CD4-positive, alpha-beta T cell treated with Interleukin-2 at 100 ng/mL for 4 hours (primary cell): ENCODE results near the gene NDUFA13.

Experiments
- DNase-seq: peaks from one replicate; pipeline ENCODE4 v3.0.0-alpha.2; 2020; ENCODE audit warnings: low spot score

Gene NDUFA13

DNA sequence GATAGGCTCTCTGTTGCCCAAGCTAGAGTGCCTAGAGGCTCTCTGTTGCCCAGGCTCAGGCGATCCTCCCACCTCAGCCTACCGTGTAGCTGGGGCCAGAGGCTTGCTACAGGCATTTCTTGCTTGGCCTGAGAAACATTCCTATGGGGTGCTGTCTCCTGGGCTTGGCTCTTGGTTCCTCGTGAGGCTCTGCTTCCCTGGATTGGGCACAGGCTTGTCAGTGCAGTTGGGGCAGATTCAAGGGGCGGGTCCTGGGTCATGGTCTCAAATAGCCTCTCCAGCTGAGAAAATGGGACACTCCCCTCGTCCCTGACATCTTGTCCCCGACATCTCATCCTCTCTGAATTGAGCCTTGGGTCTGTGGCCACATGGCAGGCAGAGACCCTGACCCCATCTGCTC lies 5.6 kb upstream of the NDUFA13 start:
- no peak for DNase-seq

GRCh38 chr19:19513682-19514081 lies 2.3 kb upstream of the NDUFA13 start:
- no peak for DNase-seq

- no peak for DNase-seq
These were observed 1.8 kb upstream of the NDUFA13 start for GRCh38 chr19:19514215-19514657.

GRCh38 chr19:19514881-19515641 lies 964 bp upstream of the NDUFA13 start, which contains the start of gene TSSK6:
Gene TSSK6, minus strand, starts transcription at chr19:19515548. Its CDS starts 121 bp downstream, at chr19:19515427.
- DNase-seq = no peak

DNA sequence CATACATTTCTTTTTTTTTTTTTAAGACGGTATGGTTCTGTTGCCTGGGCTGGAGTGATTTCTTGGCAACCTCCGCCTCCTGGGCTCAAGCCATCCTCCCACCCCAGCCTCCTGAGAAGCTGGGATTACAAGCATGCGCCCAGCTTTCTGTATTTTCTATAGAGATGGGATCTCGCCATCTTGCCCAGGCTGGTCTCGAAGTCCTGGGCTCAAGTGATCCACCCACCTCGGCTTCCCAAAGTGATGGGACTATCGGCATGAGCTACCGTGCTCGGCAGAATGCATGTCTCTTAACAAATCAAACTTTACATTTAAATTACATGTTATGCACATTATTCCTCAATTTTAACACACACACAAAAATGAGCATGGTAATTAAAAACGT lies 1.2 kb downstream of the NDUFA13 start:
- DNase-seq = no peak

GRCh38 chr19:19520989-19521388 lies 5.0 kb downstream of the NDUFA13 start:
- DNase-seq = no peak

DNA sequence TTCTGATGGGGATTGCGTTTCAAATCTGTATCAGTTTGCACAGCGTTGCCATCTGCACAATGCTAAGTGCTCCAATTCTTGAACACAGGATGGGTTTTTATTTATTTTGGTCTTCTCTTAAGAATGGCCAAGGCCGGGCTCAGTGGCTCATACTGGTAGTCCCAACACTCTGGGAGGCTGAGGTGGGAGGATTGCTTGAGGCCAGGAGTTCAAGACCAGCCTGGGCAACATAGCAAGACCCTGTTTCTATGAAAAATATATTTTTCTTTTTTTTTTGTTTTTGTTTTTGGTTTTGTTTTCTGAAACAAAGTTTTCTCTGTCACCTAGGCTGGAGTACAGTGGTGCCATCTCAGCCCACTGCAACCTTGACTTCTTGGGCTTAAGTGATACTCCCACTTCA lies 7.2 kb downstream of the NDUFA13 start:
- DNase-seq = no peak

DNA sequence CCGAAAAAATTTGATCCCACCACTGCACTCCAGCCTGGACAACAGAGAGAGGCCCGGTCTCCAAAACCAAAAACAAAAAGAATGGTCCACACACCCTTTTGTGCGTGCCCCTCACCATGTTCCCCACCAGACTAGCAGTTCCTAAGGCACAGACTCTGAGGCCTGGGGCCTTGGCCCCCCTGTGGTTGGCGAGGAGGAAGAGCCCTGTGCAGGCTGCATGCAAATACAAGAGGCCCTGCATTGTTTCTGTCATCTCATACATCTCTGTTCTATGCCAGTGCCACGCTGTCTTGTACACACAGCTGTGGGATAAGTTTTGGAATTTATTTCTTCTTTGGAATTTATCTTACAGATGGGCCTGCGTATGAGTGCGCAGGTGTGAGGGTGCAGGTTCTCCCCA lies 8.0 kb downstream of the NDUFA13 start:
- DNase-seq = no peak

- no peak for DNase-seq
These were observed 9.8 kb downstream of the NDUFA13 start for GRCh38 chr19:19525611-19526380.

GRCh38 chr19:19526581-19527370 lies 10.8 kb downstream of the NDUFA13 start:
- no peak for DNase-seq

DNA sequence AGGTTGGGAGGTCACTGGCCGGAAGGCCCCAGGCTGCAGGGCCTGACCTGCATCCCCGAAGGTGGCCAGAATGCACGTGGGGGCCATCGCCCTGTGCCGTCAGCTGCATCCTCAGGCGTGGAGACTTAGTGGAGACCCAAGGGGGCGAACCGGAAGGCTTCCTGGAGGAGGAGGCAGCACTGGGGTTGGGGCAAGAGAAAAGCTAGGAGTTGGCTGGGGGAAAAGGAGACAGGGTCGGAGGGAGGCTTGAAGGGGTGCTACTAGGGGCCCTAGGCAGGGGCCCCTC lies 11.3 kb downstream of the NDUFA13 start:
- no peak for DNase-seq

DNA sequence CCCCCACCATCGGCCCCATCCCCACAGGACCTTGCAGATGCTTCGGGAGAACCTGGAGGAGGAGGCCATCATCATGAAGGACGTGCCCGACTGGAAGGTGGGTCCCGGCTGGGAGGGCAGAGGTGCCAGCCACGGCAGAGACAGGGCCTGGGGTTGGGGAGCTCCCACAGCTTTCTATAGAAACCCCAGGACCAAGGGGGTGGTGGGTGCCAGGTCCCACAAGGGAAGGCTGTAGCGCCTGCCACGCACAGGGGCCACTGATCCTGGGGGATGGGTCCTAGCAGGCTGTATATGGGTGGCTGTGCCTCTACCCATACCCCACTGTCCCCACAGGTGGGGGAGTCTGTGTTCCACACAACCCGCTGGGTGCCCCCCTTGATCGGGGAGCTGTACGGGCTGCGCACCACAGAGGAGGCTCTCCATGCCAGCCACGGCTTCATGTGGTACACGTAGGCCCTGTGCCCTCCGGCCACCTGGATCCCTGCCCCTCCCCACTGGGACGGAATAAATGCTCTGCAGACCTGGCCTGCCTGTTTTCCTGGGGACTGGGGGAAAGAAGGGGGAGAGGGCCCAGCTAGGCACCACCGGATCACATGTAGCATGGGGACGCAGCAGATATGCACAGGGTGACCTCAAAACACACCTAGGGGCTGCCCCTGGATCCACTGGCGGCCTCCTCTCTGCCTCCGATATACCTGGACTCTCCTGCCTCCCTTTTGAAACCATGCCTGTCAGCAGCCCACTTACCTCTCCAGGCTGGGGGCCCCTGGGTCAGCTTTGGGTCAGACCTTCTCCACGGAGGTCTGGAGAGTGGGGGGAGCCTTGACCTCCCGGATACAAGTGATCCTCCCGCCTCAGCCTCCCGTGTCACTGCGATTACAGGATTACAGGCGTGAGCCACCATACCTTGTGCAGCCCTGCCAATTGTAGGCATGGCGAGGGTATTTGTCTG lies 11.9 kb downstream of the NDUFA13 start:
- DNase-seq = no peak

DNA sequence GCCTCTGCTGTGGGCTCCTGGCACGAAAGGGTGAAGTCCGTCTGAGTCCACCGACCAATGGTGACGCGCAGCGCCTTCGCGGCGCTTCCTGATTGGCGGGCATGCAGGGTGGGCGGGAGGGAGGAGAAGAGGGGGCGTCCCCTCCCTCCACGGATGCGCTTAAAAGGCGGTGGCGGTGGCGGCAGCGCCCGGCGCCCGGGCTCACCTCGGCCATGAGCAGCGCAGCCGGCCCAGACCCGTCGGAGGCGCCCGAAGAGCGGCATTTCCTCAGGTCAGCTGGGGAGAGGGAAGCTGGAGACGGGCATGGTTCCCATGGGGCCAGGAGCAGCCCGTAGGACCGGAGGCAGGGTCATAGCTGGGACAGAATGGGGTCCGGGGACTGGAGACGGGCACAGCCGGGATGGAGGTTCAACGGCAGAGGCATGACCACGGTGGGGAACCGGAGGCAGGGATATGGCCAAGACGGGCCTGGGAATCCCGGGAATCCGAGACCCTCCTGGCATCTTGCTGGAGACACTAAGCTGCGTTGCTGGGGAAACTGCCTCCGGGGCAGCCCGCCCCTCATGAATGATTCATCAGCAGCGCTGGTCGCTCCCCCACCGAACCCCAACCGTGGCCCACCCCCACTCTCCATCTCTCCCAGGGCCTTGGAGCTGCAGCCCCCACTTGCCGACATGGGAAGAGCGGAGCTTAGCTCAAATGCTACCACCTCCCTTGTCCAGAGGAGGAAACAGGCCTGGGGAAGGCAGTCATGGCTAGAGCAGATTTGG lies 12.9 kb downstream of the NDUFA13 start, which contains the start of gene YJEFN3:
Gene YJEFN3 (plus strand): TSS at position 191 of the 770 bp plus-strand sequence. CDS start 22 bp downstream, at position 213.
- DNase-seq = no peak

DNA sequence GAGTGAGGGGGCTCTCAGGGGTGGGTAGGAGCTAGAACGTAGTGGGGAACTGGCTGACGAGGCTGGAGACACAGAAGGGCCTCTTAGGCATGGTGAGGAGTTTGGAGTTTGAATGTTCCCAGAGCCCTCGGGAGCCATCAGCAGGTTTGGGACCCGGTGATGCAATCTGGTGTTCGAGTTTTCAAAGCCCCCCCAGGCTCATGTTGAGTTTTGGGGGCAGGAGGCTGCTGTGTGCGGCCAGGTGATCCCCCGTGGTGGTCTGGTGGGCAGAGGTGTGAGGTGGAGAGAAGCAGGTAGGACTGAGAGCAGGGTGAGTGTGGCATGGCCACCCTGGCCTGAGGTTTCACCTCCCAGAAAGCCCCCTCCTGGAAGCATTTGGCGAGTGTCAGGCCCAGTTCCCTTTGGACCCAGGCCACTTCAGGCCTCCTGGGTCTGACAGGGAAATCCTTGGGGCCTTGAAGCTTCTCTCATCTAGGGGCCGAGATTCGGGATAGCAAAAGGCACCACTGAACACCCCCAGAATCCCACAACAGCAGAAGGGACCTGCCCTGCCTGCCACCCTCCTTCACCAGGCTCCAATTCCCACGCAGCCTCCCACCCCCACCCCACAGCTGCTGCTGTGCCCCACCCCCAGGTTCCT lies 13.9 kb downstream of the NDUFA13 start:
- no peak for DNase-seq

GRCh38 chr19:19530423-19530804 lies 14.4 kb downstream of the NDUFA13 start:
- no peak for DNase-seq

DNA sequence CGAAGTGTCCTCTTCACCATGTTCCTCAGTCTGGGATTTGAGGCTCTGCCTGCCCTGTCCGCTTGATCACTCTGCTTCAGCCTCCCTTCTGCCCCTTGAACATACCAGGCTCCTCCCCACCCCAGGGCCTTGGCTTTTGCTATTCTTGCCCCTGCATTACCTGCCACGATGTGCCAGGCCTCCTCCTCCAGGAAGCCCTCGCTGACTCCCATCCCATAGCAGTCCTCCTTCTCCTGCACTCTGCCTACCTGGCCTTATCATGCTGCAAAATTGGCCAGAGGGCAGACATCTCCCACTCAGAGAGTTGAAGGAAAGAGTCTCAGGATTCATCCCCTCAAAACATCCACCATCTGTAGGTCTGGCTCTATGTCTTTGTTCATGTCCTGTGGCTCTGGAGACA lies 14.9 kb downstream of the NDUFA13 start:
- DNase-seq = no peak

- DNase-seq = peak; percentile 87
These were observed 16.2 kb downstream of the NDUFA13 start for GRCh38 chr19:19531951-19532805.

DNA sequence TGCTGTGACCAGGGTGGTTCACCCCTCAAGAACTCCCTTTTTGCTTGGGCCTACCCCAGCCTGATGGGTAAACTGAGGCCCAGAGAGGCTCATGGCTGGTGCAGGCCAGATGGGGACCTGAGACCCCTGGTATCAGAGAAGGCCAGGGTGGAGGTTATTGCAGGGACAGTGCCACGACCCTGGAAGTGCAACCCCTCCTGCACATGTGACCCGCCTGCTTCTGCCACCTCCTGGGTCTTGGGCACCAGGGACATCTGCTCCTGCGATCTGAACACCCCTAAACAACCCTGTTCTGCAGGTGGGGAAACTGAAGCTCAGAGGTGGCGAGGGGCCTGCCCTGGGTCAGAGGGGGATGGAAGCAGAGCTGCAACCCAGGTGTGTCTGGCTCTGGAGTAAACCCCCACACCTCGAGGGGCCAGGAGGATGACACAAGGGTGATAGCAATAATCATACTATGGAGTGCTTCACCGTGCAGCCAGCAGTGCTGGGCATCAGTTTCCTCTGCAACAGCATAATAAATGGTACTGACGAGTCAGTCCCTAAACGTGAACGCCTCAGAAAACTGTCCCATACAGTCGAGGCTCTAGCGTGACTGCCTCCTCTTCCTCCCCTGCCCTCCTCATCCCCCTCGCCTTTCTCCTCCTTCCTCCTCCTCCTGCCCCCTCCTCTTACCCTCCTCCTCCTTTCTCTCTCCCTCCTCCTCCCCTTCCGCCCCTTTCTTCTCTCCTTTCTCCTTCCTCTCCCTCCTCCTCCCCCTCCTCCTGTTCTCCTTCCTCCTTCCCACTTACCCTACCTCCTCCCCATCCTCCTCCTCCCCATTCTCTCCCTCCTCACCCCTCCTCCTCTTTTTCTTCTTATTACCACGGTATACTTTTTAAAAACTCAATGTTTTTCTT lies 17.0 kb downstream of the NDUFA13 start:
- DNase-seq = no peak
